T-helper 1 cell (primary cell): ENCODE measurements around the gene RELL1.

Experiments
- DNase-seq, 5 donors: peaks; one replicate each; pipeline ENCODE4 v3.0.0-alpha.2; 2012 to 2020
- total RNA-seq, 4 donors: gene quantifications; one replicate each; lab custom pipeline; 2026; lab: John Stamatoyannopoulos, UW

Gene RELL1
- 32.4 to 67.1 (median 39.4) reads per million in 4 donors for total RNA-seq

GRCh38 chr4:37686373-37687193, at the start of gene RELL1:
RELL1 (minus strand) TSS chr4:37686376; CDS start chr4:37686287, 89 bp downstream.
- peak; percentile 93 to 100 (median 97) for DNase-seq

- no peak for DNase-seq
Observed at GRCh38 chr4:37735578-37735977, 49.4 kb upstream of the RELL1 start.

- DNase-seq = no peak
Observed at GRCh38 chr4:37734989-37735388, 48.8 kb upstream of the RELL1 start.

GRCh38 chr4:37733240-37733867, 47.2 kb upstream of the RELL1 start:
- DNase-seq = no peak

- DNase-seq = no peak
Observed at GRCh38 chr4:37732526-37733186, 46.5 kb upstream of the RELL1 start.

GRCh38 chr4:37729649-37730004, 43.5 kb upstream of the RELL1 start:
- no peak for DNase-seq

- no peak for DNase-seq
Observed at GRCh38 chr4:37728064-37728463, 41.9 kb upstream of the RELL1 start.

GRCh38 chr4:37727635-37728034, 41.5 kb upstream of the RELL1 start:
- no peak for DNase-seq

GRCh38 chr4:37726666-37727065, 40.5 kb upstream of the RELL1 start:
- no peak for DNase-seq

- no peak for DNase-seq
Observed at GRCh38 chr4:37725718-37726117, 39.5 kb upstream of the RELL1 start.

GRCh38 chr4:37723067-37723466, 36.9 kb upstream of the RELL1 start:
- DNase-seq = no peak

GRCh38 chr4:37721995-37722638, 35.9 kb upstream of the RELL1 start:
- peak in 1 of 5 donors; percentile 57 for DNase-seq

GRCh38 chr4:37719021-37719420, 32.8 kb upstream of the RELL1 start:
- no peak for DNase-seq

- peak in 1 of 5 donors; percentile 9 for DNase-seq
Observed at GRCh38 chr4:37717576-37717975, 31.4 kb upstream of the RELL1 start.

- peak in 1 of 5 donors; percentile 85 for DNase-seq
Observed at GRCh38 chr4:37715889-37716402, 29.8 kb upstream of the RELL1 start.

GRCh38 chr4:37710491-37710890, 24.3 kb upstream of the RELL1 start:
- no peak for DNase-seq

- DNase-seq = no peak
Observed at GRCh38 chr4:37706032-37706431, 19.9 kb upstream of the RELL1 start.

GRCh38 chr4:37705571-37705970, 19.4 kb upstream of the RELL1 start:
- no peak for DNase-seq

- no peak for DNase-seq
Observed at GRCh38 chr4:37699868-37700481, 13.8 kb upstream of the RELL1 start.

- DNase-seq = no peak
Observed at GRCh38 chr4:37697566-37697965, 11.4 kb upstream of the RELL1 start.

GRCh38 chr4:37693450-37694190, 7.4 kb upstream of the RELL1 start:
- DNase-seq = no peak

- no peak for DNase-seq
Observed at GRCh38 chr4:37693030-37693429, 6.9 kb upstream of the RELL1 start.
